ENCODE measurements around the gene ACE.

Gene ACE
- total RNA-seq: 3.8 to 15.9 reads per million in 2 donors

DNA sequence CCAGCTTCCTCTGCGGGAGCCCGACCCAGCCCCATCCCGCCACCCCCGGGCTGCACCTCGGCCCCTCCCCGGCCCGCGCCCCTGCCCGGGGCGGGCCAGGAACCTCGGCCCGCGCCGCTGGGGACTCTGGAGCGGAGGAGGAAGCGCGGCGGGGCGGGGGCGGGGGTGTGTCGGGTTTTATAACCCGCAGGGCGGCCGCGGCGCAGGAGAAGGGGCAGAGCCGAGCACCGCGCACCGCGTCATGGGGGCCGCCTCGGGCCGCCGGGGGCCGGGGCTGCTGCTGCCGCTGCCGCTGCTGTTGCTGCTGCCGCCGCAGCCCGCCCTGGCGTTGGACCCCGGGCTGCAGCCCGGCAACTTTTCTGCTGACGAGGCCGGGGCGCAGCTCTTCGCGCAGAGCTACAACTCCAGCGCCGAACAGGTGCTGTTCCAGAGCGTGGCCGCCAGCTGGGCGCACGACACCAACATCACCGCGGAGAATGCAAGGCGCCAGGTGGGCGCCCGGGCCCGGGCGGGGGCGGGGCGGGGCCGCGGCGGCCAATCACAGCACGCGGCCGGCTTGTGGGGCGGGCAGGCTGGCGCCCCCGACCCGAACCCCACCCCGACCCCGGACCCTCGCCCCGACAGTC lies at the start of gene ACE:
Gene ACE, plus strand, starts transcription at position 208 of the 626 bp plus-strand sequence. Its CDS starts 34 bp downstream, at position 242.
- DNase-seq: peak; percentile 37

DNA sequence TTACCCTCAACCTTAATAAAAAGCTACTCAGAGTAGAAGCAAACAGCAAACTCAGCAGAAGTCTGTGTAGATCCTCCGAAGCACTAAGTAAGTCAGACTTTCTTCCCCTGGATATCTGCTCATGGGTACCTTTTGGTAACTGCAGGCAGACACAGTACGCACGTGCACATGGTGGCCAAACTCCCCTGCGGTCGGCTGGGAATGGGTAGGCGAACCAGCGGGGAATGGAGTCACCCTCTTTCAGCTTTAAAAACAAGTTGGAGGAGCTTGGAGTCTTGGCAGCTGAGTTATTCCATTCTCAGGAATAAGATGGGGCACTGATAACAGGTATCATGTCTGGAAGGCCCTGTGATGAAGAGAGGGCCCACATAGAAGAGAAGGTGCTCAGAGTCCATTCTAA lies 47.1 kb upstream of the ACE start:
- DNase-seq: no peak

DNA sequence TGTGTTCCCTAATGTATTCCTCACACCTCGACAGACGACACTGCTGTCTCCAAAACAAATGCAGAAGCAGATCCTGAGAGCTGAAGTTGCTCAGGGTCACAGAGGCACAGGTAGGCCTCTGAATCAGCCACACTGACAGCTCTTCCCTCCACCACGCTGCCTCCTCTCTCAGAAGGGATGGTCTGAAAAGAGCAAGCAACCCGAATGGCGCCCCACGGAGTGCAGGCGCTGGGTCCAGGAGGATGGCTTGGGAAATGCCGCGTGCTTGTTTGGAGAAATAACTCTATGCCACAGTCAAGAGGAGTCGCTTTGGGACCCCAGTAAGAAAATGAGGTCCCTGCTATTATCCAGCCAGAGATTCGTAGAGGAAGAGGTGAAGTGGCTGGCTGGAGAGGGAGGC lies 46.6 kb upstream of the ACE start:
- DNase-seq: no peak

DNA sequence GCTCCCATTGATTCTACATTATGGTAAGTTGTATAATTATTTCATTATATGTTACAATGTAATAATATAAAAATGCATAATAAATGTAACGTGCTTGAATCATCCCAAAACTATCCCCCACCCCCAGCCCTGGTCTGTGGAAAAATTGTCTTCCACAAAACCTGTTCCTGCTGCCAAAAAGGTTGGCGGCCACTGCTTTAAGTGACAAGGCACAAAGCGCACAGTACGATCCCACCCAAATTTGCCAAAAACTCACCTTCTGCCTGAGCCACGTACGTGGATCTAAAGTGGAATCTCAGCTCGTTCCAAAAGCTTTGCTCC lies 45.3 kb upstream of the ACE start:
- no peak for DNase-seq

DNA sequence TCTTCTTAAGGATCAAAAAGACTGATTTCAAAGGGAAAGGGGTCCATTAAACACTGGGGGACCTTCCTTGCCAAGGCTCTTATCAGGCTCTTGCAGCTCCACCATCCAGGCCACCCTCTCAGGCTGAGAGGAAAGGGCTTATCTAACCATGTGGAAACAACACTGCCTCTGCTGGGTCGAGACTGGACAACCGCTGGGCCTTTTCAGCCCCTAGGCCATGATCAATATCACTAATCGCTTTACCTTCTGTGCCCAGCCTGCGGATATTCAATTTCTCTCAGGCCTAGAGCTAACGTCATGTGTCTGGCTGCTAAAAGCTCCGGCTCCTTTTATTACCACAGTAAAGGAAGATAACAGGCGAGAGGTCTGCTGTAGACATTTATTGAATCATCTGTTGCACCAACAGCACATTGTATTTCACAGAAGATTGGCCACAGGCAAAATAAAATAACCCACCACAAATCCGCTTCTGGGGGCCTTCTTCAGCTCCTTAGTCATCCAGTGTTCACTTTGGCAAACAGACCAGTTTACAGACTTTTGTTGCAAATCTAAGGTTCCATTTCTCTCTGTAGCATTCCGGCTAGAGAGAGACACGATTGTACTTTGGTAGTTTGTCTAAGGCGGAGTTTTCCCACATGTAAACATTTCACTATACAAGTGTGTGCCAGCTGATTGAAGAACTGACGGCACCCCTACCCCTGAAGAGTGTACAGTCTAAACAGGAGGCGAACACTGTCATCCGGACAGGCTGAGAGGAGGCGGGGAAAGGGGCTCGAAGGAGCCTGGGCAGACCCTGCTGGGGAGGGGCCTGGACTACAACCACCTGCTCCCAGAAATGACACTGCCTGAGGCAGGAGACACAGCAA lies 44.7 kb upstream of the ACE start:
- no peak for DNase-seq

DNA sequence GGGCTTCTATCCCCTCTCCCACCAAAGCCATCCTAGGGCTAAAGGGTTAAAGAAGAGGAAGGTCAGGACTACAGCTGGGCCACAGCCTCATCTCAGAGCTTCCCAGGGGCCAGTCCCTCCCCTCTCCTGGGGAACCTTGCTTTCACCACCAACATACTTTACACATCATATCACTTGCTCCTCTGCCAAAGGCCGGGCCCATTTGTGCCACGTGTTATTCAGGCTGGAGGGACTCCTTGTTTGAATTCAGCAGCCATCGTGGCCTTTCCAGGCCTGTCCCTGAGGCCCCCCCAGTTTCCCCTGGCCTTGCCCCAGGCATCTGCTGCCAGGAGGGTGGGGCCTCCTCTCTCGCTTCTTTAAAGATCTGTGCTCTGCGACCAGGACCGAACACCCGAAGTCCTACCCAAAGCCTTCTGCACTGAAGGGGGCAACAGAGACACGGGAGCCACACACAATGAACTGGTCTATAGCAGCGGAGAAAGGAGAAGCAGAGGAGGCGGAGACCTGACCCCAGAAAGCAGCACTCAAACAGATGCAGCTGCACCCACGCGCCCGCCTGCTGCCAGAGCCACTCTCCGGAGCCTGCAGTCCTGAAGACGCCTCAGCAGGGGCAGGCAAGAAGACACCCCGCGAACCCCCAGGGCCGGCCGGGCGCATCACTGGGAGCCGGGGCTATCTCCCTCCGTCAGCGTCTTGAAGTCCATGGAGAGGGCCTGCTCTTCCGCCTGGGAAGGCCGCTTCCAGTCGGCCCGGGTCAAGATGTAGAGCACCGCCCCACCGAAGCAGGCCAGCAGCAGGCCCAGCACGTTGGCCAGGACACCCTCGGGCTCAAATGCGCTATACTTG lies 42.9 kb upstream of the ACE start:
- DNase-seq: no peak

DNA sequence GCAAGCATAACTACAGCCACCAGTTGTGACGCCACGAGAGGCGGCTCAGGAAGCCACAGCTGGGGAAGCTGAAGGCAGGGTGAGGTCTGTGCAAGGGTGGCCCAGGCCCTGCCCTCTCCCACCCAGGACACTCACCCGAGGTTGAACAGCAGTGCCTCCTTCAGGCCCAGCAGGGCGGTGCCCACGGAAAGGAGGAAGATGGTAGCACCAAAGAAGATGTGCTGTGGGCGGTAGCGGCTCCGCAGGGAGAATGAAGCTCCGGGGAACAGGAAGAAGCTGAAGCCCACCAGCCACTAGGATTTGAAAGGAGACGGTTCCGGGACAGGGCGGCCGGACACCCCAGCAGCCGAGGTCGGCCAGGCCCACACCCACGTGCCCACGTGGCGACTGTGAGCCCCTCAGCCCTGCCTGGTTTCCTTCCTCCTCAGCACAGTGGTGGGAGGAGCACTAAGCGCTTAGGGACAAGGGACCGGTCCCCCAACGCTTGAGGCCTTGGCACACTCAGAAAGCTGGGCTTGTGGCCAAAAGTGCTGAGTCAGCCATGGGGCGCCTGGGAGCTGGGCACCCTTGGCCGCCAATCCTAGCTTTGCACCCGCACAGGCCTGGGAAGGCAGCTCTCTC lies 41.8 kb upstream of the ACE start:
- peak; percentile 45 for DNase-seq

DNA sequence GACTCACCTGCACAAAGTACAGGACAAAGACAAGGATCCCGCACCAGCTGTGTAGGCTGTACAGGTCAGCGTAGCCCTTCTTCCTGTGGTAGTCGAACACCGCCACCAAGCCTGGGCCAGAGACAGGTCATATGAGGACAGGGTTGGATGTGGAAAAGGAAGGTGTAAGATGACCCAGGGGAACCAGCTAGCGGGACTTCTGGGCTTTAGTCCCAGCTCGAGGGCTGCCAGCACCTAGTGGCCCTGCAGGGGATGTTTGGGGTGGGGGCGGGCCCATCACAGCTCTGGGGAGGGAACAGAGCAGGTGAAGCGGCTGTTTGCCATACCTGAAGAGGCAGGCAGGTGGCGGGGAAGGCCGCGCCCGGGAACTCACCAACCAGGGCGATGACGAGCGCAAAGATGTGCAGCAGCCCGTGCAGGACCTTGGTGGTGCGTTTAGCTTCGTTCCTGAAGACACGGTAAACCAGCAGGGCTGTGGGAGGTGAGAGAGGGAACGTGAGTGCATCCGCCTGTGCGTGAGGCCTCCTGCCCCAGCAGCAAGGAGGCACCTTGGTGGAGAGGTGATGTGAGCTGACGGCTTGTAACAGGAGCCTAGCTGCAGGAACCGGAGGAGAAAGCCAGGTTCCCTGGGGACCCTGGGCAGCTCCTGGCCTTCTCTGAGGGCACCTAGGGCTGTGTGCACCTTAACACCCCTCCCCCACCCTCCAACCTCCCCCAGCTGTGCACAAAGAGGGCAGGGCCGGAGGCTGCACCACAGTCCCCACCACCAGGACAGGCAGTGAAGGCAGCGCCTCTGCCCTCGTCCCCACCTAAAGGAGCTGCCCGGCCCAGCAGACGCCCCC lies 41.0 kb upstream of the ACE start:
- DNase-seq: no peak

DNA sequence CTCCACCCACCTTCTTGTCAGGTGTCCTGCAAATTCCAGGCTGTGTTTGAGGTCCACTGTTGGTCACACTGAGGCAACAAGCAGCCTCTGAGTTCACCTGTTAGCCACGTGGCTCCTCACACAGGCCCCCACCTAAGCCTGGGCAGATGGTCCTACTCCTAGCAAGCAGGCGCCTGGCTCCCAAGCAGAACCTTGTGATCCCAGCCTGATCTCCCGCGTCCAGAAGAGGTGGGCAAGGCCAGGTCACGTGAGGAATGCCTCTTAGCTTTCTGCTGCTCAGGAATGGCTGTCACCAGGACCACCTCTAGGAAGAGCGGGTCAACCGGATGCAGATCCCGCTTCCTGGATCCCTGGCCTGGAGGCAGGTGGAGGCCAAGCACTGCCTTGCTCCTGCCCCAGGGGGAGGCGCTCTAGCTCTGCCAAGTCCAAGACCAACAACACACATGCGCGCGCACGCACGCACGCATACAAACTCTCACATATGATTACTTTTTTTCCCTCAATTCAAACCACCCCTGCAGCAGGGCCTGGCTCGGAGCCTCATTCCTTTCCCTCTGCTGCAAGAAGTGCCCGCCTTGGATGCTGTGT lies 40.2 kb upstream of the ACE start:
- DNase-seq: no peak

DNA sequence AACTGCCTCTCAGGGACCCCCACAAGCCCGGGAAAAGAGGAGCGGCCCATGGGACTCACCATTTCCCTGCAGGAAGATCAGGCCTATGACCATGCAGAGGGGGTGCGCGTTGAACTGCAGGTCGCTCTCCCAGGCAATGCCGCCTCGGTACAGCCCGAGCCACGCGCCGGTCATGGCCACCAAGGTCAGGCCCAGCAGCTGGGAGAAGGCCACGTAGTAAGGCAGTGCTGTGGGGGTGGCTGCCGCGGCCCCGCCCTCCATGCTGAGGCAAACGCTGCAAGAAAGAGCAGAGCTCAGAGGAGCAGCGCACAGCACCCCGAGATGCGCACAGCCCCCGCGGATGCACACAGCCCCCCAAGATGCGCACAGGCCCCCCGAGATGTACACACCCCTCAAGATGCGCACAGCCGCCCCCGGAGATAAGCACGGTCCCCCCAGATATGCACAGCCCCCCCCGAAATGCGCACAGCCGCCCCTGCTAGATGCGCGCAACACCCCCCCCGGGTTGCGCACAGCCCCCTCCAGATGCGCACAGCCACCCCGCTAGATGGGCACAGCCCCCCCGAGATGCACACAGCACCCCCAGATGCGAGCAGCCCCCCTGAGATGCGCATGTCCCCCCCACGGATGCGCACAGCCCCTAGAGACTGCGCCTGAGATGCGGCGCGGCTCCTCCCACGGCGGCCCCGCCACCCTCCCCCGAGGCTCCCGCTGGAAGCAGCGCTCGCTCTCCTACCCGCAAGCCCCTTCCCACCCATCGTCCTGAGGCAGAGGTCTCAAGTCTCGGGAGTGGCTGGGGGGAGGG lies 39.4 kb upstream of the ACE start:
- DNase-seq: no peak

DNA sequence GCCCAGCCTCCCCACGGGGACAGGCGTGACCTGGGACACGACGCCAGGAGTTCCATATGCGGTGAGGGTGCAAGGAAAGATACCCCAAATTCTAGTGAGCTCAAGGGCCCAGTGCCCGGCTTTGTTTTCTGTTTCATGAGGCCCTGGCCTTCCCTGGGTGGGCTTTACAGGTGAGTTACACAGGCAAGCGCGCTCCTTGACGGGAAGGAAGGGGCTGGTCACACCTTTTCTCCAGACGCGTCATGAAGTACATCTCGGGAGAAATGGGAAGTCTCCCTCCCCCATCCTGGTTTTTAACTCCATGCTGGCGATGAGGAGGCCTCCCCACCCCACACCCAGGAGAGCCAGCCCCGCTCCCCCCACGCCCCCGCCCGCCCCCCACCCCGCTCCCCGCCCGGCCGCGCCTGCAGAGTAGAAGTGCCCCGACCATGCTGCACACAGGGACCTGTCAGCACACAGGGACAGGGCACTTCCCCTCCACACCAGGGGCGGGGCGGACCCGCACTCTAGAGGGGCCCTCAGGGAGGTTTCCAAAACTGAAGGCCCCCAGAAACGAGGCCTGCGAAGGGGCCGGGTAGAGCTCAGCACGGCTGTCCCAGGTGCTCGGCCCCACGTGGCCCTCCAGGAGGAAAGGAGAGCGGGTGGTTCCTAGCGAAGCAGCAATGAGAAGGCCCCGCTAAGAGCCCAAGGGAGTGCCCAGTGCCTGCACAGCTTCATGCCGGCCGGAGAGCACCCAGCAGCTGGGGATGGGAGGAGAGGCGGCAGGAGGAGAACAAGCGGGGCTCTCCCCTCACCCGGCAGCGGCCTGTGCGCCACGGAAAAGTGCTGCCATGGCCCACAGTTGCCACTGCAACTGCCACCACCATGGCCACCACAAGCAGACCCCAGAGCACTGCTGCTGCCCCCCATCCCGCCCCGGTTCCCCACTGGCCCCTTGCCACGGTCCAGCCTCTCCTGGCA lies 38.5 kb upstream of the ACE start:
- DNase-seq: no peak

DNA sequence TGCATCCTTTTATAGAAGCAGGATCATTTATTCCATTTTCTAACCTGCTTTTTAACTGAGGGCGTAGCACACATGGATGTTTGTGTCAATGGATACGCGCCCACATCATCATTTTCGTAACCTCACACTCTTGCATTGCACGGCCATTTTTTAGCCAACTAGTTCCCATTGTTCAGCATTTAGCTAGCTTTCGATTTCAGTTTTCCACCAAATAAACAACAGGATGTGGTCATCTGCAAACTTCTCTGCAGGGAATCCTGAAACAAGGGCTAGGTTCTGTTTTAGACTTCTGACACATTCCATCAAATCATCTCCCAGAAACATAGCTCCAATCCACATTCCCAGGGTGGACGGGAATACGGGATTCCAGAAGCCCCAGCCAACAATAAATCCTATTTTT lies 37.2 kb upstream of the ACE start:
- DNase-seq: no peak

DNA sequence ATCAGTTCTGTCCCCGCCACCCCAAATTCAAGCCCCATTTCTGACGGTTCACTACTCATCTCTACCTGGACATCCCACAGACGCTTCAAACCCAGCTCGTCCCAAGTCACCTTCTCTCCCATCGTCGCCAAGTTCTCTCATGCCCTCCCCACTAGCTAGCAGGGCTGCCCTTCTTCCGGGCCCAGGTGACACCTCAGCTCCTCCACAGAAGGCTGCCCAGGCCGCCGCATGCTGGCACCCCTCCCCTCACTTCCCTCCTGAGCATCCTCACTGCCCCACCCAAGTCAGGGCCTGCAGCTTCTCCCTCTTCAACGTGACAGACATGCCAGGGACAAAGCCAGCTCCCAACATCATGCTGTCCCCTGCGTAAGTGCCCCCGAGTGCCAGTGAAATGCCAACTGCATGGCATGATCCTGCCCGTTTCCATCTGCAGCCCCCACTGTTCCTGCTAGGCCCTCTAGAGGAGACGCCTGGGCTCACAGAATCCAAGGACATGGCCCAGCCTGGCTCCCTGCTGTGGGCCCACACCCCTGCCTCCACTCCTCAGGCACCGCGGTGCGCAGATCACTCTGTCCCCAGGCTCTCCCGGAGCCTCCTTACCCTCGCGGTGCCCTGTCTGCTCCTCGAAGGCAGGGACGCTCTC lies 36.6 kb upstream of the ACE start:
- DNase-seq: peak; percentile 25

DNA sequence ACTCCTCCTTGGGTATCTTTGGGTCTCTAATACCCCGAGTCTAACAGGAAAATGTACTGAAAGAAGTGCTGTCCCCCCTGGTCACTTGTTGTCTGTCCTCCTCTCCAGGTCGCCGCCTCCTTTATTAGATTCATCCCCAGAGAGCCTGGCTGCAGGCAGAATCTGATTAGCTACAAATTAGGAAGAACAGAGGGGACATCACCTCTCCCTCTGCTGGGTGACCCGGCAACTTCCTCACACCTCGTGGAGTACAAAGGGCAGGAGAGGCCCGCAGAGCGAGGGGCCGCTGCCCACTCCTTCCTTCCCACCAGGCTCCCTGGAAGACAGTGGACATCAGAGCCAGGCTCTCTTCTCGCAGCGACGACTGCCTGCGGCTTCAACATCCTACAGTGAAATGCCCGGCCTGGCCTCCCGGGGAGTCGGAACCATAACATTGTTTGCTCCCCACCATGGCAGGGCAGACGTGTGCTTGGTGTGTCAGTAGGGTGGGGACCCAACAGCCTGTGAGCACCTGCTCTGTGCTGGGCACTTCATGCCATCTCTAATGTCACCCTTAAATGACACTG lies 36.0 kb upstream of the ACE start:
- no peak for DNase-seq

DNA sequence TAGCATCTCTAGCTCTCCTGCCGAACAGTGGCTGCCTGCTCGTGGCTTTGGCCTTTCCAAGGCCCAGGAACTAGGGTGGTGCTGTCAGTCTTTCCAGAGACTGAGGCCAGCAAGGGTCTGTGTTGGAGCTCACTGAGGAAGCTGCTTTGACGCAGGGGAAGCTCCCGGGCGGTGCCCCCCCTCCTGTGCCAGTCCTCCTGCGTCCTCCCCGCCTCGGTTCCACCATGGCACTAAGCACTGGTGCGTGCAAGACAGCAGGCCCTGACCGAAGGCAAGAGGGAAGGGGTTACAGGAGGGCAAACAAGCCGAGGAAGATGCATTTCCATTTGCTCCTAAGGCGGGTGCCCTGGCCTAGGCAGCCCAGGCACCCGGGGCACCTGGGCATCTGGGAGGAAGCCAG lies 35.2 kb upstream of the ACE start:
- no peak for DNase-seq

DNA sequence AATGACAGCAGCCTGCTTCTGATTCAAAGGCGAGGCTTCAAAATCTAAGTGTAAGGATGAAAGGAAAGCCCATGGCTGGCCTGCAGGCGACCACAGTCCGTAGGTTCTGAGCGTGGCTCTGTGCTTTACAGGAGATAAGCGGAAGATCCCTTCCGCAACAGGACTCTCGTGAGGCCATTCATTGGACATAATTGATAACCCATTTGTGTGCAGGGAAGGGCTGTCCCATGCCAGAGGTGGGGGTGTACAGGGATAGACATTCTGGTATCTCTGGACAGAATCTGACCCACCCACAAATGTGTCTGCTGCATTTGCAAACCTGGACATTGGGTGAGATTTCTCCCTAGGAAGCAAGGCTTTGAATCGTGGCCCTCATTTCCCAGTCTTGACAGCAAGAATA lies 34.8 kb upstream of the ACE start:
- DNase-seq: no peak

DNA sequence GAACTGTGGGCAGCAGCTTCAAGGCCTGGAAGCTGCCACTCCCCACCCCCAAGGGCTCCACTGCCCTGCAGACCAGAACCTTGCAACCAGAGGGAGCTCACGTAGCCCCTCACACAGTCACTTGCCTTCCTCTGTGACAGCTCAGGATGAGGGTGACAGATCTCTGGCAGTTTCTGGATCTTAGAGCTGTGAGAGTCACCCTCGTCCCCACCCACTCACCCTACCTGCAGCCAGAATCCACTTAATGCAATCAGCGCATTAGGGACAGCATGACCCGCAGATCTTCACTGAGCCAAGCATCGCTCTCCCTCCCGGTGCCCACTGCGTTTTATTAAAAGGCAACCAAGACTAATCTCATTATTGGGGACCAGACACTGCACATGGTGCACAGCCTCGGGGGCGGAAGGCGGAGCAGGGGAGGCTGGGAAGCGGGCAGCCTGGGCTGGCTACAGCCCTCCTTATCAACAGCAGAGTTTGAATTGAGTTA lies 34.3 kb upstream of the ACE start:
- DNase-seq: no peak

DNA sequence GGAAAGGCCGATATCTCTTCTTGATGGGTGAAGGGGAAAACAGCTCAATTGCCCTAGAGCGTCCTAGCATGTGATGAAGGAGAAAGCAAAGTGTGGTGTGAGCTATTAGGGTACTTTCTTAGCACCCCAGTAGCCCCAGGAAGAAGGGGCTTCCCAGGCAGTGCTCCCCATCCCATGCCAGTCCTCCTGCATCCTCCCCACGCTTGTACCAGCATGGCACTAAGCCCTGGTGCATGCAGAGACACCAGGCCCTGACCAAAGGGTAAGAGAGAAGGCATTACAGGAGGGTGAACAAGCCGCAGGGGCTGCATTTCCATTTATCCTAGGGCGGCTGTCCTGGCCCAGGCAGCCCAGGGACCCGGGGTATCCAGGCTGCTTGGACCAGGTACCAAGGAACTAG lies 33.8 kb upstream of the ACE start:
- DNase-seq: no peak

DNA sequence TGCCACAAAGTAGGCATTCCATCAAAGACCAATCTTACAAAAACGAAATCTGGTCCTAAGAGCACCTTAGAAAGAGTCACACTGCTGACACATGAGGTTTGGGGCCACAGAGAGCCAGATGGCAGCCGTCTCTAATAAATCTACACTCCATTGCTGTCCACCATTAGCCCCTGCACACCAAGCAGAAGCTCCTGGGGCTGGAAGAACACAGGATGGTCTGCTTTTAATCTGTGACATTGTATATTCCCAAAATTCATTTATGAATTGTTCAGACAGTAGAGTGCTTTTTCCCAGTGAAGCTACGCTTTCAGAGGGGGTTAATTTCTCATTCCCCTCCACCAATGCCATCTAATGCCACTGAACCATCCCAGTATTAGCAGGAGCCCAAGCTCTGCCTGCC lies 32.4 kb upstream of the ACE start:
- no peak for DNase-seq

Measured in T-helper 9 cell (primary cell).